Measurements from ENCODE around the gene IFNLR1. TPM values are rescaled to one million over a fixed set of nuclear protein-coding genes. Genes with fewer than 3 reads are reported as not detected.

Gene IFNLR1
- total and polyA plus RNA-seq, 9 of the 15 experiments (the other 6 are each of a cell fraction or from before 2014, with no cell fraction given) = not detected

- no peak overlapping the region for H3K9ac ChIP-seq (ENCODE audit: insufficient read depth in 1 of 2, low read depth in 2 of 2, low read length in 2 of 2)
- ChIA-PET CTCF (ENCODE audit: low intra/inter-chr PET ratio) (no interaction called here), POLR2A (no interaction called here)
- H3K27me3 ChIP-seq (ENCODE audit: control insufficient read depth in 2 of 2, insufficient read depth in 2 of 2, low read length in 2 of 2) = peaks cover 40 to 50% of the 10 kb centered on the region in 2 experiments
- H3K4me3 ChIP-seq = no peak overlapping the region
- 17% methylated on average over 3 of the region's 3 CpGs for WGBS (ENCODE audit: insufficient coverage, low coverage, missing lambda C conversion rate)
- H3K79me2 ChIP-seq (ENCODE audit: control insufficient read depth, insufficient read depth, low read length) = no peaks in the 10 kb centered on the region
- intact Hi-C loops (cut with micrococcal nuclease) = no loop called here
- no peak for FAIRE-seq
- no peak overlapping the region for H2AFZ ChIP-seq (ENCODE audit: low read depth, low read length)
- H3K27ac ChIP-seq (ENCODE audit: extremely low read depth, low read depth, low read length) = no peak overlapping the region
- ATAC-seq = no peak
- DNase-seq (ENCODE audit: extremely low read depth in 1 of 4, low spot score in 3 of 4) = no peak
- BruUV-seq (replicated peaks) = no TSS peak
- no peaks in the 10 kb centered on the region for H3K9me3 ChIP-seq (replicated peaks; ENCODE audit: control insufficient read depth, insufficient read depth, low read depth, low read length)
- in situ Hi-C loops (cut with MboI) = no loop called here
- 0 out of 2 replicates have a peak, but pooled peaks cover under 1% of the 10 kb centered on the region for H4K20me1 ChIP-seq (replicated peaks; ENCODE audit: control insufficient read depth, insufficient read depth, low read length)
- peaks cover 0 to 3% of the 10 kb centered on the region in 2 experiments; a peak in 1 of 5 replicates for H3K4me1 ChIP-seq (replicated peaks in 1 of 2; ENCODE audit: control insufficient read depth in 2 of 2, insufficient read depth in 2 of 2, low read length in 2 of 2)
- H3K36me3 ChIP-seq (ENCODE audit: control insufficient read depth, insufficient read depth, low read length) = no peaks in the 10 kb centered on the region
- H3K9me1 ChIP-seq (ENCODE audit: control insufficient read depth, insufficient read depth, low read length) = no peaks in the 10 kb centered on the region
- no peak overlapping the region for H3K4me2 ChIP-seq (ENCODE audit: insufficient read depth, low read length)
- TF ChIP-seq PCBP1 (IDR thresholded peaks at IDR 0.05; ENCODE audit: low read depth, low read length, poor library complexity, severe bottlenecking) (no peak), FOXM1 (IDR thresholded peaks at IDR 0.05; ENCODE audit: low read depth) (no peak), FOXM1 (CRISPR knock-in tag; IDR thresholded peaks at IDR 0.05; ENCODE audit: low read depth) (no peak), MEIS2 (IDR thresholded peaks at IDR 0.05; ENCODE audit: partially characterized antibody) (no peak), FOXK1 (CRISPR knock-in tag; IDR thresholded peaks at IDR 0.05; ENCODE audit: borderline replicate concordance) (no peak), ADNP (tag; IDR thresholded peaks at IDR 0.05) (no peak), GTF2A2 (tag; IDR thresholded peaks at IDR 0.05) (no peak), CREB3L1 (IDR thresholded peaks at IDR 0.05; ENCODE audit: borderline replicate concordance, low read depth) (no peak), ZNF224 (CRISPR knock-in tag; IDR thresholded peaks at IDR 0.05) (no peak), ZBTB2 (IDR thresholded peaks at IDR 0.05) (no peak), FUS (optimal IDR thresholded peaks at IDR 0.05; ENCODE audit: low read depth, low read length) (no peak)
Measured at GRCh38 chr1:24231701-24232100, 44.6 kb upstream of the IFNLR1 start.

Data from K562 (cell line).